ENCODE results near the gene CTSZ. TPM values are rescaled to one million over a fixed set of nuclear protein-coding genes. Genes with fewer than 3 reads are reported as not detected.

CTSZ gene
- total RNA-seq, 4 donors from 2014 or later = 22.3 to 89.7 (median 57.2) TPM

DNA sequence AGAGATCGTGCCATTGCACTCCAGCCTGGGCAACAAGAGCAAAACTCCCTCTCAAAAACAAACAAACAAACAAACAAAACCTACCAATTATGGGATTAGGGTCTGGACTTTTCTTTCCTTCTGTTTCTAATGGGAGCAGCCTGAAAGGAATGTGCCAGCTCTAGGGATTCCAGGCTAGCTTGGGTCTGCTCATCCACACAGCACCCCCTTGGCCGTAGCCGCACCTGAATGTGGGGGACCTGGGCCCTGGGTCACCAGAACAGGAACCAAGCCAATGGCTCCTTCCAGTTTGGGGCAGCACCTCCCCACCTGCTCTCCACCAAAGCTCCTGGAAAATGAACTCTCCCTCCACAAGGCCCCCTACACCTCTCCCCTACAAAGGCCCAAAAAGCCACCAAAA is 6.7 kb downstream of the CTSZ start:
- Histone ChIP-seq H3K27ac (no peak overlapping the region), H3K27me3 (no peaks in the 10 kb centered on the region), H3K4me3 (no peak overlapping the region), H3K36me3 (peaks cover 14 to 80% (median 16%) of the 10 kb centered on the region in 3 donors), H3K4me1 (peaks cover 4 to 28% (median 13%) of the 10 kb centered on the region in 3 donors), H3K9me3 (no peaks in the 10 kb centered on the region)
- 88% methylated on average over 1 of the region's 3 CpGs; no CpG with 5 or more reads in 1 of the 2 donors for WGBS, 2 donors
- no peak for DNase-seq
- intact Hi-C loops (cut with DNase I) = no loop called here
- TF ChIP-seq, protein P1, sequence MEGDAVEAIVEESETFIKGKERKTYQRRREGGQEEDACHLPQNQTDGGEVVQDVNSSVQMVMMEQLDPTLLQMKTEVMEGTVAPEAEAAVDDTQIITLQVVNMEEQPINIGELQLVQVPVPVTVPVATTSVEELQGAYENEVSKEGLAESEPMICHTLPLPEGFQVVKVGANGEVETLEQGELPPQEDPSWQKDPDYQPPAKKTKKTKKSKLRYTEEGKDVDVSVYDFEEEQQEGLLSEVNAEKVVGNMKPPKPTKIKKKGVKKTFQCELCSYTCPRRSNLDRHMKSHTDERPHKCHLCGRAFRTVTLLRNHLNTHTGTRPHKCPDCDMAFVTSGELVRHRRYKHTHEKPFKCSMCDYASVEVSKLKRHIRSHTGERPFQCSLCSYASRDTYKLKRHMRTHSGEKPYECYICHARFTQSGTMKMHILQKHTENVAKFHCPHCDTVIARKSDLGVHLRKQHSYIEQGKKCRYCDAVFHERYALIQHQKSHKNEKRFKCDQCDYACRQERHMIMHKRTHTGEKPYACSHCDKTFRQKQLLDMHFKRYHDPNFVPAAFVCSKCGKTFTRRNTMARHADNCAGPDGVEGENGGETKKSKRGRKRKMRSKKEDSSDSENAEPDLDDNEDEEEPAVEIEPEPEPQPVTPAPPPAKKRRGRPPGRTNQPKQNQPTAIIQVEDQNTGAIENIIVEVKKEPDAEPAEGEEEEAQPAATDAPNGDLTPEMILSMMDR (IDR thresholded peaks at IDR 0.05) = no peak
- no peak for TF ChIP-seq POLR2A (IDR thresholded peaks at IDR 0.05)

DNA sequence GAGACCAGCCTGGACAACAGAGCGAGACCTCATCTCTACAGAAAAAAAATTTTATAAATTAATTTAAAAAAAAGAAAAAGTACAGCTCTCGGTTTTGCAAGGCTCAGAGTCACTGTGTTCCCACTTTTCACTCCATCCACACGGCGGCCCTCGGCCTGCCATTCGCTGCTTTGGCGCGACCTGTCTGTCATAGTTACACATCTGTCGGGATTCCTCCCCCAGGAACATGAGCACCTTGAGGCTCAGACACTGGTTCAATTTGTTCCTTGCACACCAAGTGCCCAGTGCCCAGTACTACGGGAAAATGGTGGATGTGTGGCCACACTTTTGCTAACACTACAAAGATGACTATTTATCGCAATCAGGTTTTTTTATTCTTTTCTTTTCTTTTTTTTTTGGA is 8.4 kb downstream of the CTSZ start:
- H3K36me3 ChIP-seq = peaks cover 17 to 97% (median 21%) of the 10 kb centered on the region in 3 donors
- no peaks in the 10 kb centered on the region for H3K9me3 ChIP-seq
- no peak overlapping the region for H3K4me3 ChIP-seq
- 86 to 87% methylated on average over 11 of the region's 11 CpGs for WGBS, 2 donors
- peaks cover 0 to 11% (median 1%) of the 10 kb centered on the region in 3 donors for H3K4me1 ChIP-seq
- no peak for DNase-seq
- H3K27me3 ChIP-seq = no peaks in the 10 kb centered on the region
- H3K27ac ChIP-seq = no peak overlapping the region
- no peak for TF ChIP-seq POLR2A (IDR thresholded peaks at IDR 0.05)
- TF ChIP-seq, protein P1 (IDR thresholded peaks at IDR 0.05) = no peak
- intact Hi-C loops (cut with DNase I) = no loop called here

DNA sequence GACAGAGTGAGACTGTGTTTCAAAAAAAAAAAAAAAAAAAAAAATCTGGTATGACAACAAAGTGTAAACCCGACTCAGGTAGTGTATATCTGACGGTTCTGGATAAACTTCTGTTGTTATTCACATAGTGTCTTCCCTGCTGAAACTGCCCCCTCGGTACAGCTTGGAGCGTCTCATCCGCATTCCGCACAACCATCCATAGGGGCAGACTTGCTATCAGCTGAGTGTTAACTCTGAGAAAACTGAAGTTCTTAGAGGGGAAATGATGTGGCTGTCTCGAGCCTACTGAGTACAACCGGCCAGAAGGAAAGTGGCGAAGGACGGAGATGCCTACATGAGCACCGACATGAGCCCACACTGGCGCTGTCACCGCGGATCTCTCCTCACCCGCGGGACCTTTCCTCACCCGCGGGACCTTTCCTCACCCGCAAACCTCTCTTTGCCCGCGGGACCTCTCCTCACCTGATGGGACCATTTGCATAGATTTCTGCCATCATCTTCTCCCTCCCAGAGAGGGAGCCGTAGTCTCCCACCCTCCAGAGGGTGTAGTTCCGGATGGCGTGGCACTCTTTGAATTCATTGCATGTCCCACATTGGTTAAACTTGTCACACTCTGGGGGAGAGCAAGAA is 9.8 kb downstream of the CTSZ start:
- Histone ChIP-seq H3K9me3 (no peaks in the 10 kb centered on the region), H3K27me3 (no peaks in the 10 kb centered on the region), H3K4me3 (no peak overlapping the region), H3K27ac (no peak overlapping the region), H3K36me3 (peaks cover 19 to 100% (median 26%) of the 10 kb centered on the region in 3 donors), H3K4me1 (no peaks in the 10 kb centered on the region)
- intact Hi-C loops (cut with DNase I) = no loop called here
- no peak for DNase-seq
- WGBS, 2 donors = 91% methylated on average over 17 to 24 of the region's 24 CpGs
- TF ChIP-seq, protein P1 (IDR thresholded peaks at IDR 0.05) = no peak
- TF ChIP-seq POLR2A (IDR thresholded peaks at IDR 0.05) = no peak

DNA sequence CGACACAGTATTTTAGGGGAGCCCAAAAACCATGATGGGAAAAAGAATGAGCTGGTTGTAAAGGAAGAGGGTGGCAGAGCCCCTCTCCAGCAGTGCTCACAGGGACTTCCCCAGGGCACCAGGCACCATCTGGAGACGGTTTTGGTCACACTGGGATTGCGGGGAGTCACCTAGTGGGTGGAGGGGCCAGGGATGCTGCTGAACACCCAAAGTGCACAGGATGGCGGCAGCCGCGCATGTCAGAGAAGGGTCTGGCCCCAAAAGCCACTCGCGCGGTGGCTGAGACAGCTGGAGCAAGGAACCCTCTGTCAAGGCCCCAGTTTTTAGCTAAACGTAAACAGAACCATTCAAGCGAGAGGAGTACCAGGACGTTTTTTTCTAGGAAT is 10.8 kb downstream of the CTSZ start:
- Histone ChIP-seq H3K4me1 (no peaks in the 10 kb centered on the region), H3K9me3 (no peaks in the 10 kb centered on the region), H3K27ac (no peak overlapping the region), H3K27me3 (no peaks in the 10 kb centered on the region), H3K4me3 (no peak overlapping the region), H3K36me3 (peaks cover 20 to 100% (median 29%) of the 10 kb centered on the region in 3 donors)
- intact Hi-C loops (cut with DNase I) = no loop called here
- TF ChIP-seq, protein P1 (IDR thresholded peaks at IDR 0.05) = no peak
- no peak for TF ChIP-seq POLR2A (IDR thresholded peaks at IDR 0.05)
- DNase-seq = no peak
- WGBS, 2 donors = 83 to 88% methylated on average over 6 to 12 of the region's 12 CpGs

DNA sequence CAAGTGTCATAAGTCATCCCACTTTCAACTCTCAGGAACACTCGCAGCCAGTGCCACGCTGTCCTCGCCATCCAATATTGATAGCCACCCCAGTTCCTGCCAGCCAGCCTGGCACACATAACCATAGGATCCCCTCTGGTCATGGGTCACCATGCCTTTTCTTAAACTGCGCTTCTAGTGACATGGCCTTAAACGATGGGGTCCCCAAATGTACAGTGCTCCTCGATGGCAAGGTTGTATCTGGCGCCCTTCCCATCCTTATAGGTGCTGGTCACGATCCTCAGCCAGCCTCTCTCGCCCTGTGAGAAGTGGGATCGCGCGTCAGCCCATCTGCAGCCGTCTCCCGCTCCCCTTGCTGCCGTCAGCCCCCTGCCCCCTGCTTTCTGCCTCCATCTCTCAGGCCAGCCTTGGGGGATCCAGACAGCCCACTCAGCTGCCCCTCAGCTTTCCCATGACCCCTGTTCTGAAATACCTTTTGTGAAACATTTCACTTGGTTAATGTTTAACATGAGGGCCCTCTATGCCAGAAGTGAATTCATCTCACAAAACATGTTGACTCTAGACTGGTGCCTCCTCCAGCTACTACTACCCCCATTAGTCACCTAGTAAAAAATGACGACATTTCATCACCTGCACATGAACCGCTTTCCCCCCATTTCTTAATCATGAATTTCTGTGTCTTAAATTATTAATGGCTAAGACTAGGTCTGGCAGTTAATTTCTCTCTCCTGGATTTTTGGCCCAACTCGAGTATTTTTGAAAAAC is 11.4 kb downstream of the CTSZ start:
- intact Hi-C loops (cut with DNase I) = no loop called here
- no peak overlapping the region for H3K4me3 ChIP-seq
- H3K4me1 ChIP-seq = no peaks in the 10 kb centered on the region
- no peaks in the 10 kb centered on the region for H3K27me3 ChIP-seq
- H3K27ac ChIP-seq = no peak overlapping the region
- no peak for DNase-seq
- peaks cover 23 to 100% (median 34%) of the 10 kb centered on the region in 3 donors for H3K36me3 ChIP-seq
- TF ChIP-seq, protein P1 (IDR thresholded peaks at IDR 0.05) = no peak
- TF ChIP-seq POLR2A (IDR thresholded peaks at IDR 0.05) = no peak
- no peaks in the 10 kb centered on the region for H3K9me3 ChIP-seq
- 81 to 87% methylated on average over 12 to 18 of the region's 18 CpGs for WGBS, 2 donors
